ENCODE results near the gene SLC39A1. TPM values are rescaled to one million over a fixed set of nuclear protein-coding genes. Genes with fewer than 3 reads are reported as not detected.

Gene SLC39A1
- total and polyA plus RNA-seq, 3 donors from 2014 or later: 46.5 to 62.5 (median 54.5) TPM

GRCh38 chr1:153946622-153947241, 16.6 kb downstream of the SLC39A1 start, which contains the start of gene DENND4B:
Gene DENND4B, minus strand, starts transcription at chr1:153946718. Its CDS starts 2,344 bp downstream, at chr1:153944374.
- TF ChIP-seq, protein P1, sequence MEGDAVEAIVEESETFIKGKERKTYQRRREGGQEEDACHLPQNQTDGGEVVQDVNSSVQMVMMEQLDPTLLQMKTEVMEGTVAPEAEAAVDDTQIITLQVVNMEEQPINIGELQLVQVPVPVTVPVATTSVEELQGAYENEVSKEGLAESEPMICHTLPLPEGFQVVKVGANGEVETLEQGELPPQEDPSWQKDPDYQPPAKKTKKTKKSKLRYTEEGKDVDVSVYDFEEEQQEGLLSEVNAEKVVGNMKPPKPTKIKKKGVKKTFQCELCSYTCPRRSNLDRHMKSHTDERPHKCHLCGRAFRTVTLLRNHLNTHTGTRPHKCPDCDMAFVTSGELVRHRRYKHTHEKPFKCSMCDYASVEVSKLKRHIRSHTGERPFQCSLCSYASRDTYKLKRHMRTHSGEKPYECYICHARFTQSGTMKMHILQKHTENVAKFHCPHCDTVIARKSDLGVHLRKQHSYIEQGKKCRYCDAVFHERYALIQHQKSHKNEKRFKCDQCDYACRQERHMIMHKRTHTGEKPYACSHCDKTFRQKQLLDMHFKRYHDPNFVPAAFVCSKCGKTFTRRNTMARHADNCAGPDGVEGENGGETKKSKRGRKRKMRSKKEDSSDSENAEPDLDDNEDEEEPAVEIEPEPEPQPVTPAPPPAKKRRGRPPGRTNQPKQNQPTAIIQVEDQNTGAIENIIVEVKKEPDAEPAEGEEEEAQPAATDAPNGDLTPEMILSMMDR (IDR thresholded peaks at IDR 0.05): peak; percentile 89 to 96 (median 89)
- no peak for TF ChIP-seq POLR2A (IDR thresholded peaks at IDR 0.05)
- Histone ChIP-seq H3K36me3 (ENCODE audit: low read depth, missing control alignments) (no peaks in the 10 kb centered on the region), H3K27ac (peak within 1 kb of the TSS; percentile 84 to 98), H3K27me3 (no peaks in the 10 kb centered on the region), H3K9me3 (no peaks in the 10 kb centered on the region), H3K4me3 (peak within 1 kb of the TSS; percentile 65 to 98), H3K4me1 (peaks cover 17% of the 10 kb centered on the region)
- 8 to 19% methylated on average over 6 to 27 of the region's 28 CpGs for WGBS, 2 donors
- DNase-seq: peak; percentile 87
- intact Hi-C loops (cut with DNase I; ENCODE audit: low total_unique reads): loop anchor here (10.0 kb wide), 1 partner anchor 152 kb away; no protein-coding TSS in a partner anchor

DNA sequence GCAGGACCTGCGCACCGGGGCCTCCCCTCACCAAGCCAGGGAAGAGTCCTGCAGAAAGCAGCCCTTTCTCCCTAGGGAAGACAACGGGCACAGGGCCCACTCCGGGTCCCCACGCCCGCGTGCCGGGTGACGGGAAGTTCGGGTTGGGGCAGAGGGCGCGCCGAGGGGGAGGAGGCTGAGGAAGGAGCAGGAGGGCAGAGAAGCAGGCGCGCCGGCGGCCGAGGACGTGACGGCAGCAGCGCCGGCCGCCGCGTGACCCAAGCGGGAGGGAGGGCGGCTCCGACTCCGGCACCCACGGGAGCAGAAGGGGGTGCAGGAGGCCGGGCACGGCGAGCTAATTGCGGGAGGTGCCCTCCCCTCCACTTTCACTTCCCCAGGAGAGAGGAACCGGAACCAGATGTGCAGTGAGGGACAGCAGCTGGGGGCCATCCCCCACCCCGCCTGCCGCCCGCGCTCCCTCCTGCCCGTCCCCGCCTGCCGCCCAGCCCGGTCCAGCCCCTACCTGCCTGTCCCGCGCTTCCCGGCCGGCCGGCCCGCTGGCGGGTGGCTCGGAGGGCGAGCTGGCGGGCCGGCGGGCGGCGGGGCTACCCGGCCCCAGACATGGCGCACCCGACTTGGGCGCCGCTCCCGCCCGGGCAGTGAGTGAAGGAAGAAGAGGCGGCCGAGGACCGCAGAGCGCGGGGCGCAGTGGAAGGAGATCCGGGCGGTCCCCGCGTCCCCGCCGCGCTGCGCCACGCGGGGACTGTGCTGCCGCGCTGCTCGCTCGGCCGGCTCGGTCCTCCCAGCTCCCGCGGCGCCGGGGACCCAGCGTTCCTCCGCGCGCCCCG, 17.3 kb downstream of the SLC39A1 start:
- intact Hi-C loops (cut with DNase I; ENCODE audit: low total_unique reads): loop anchor here (10.0 kb wide), 1 partner anchor 151 kb away; no protein-coding TSS in a partner anchor
- Histone ChIP-seq H3K27ac (peak overlapping the region; percentile 84 to 98), H3K36me3 (ENCODE audit: low read depth, missing control alignments) (no peaks in the 10 kb centered on the region), H3K4me3 (peak overlapping the region; percentile 65 to 98), H3K4me1 (peaks cover 17% of the 10 kb centered on the region), H3K27me3 (no peaks in the 10 kb centered on the region), H3K9me3 (no peaks in the 10 kb centered on the region)
- DNase-seq: peak; percentile 83
- no peak for TF ChIP-seq POLR2A (IDR thresholded peaks at IDR 0.05)
- TF ChIP-seq, protein P1 (IDR thresholded peaks at IDR 0.05): no peak
- 0 to 1% methylated on average over 5 to 93 of the region's 95 CpGs for WGBS, 2 donors

DNA sequence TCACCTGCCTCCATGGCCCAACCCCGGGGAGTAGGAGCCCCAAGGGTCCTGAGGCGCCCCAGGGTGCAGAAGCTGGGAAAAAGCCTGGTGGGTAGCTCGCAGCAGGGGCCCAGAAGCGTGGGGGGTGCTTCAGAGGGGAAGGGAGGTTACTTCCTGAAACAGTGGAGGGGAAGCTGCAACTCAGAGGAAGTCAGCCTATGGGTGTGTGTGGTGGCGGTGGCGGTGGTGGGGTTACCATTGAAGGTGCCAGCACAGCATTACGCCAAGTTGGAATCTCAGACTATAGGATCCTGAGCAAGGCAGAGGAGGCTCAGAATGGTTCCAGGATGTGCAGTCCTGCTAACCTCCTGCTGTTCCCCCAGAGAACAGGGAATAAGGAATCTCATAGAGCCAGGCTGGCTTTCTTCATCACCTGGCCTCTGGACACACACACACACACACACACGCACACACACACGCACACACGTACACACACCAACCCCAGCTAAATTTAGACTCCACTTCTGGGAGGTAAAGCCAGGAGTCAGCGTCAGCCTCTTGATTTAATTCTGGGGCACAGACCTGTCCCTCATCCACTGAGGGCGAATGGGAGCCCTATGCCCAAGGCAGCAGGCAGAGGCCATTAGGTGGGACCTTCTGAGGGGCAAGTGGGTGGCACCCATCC, 18.1 kb downstream of the SLC39A1 start:
- H3K4me1 ChIP-seq: peaks cover 17% of the 10 kb centered on the region
- peak; percentile 36 for DNase-seq
- peak overlapping the region; percentile 65 to 98 for H3K4me3 ChIP-seq
- WGBS, 2 donors: 23 to 34% methylated on average over 6 to 12 of the region's 12 CpGs
- H3K36me3 ChIP-seq (ENCODE audit: low read depth, missing control alignments): no peaks in the 10 kb centered on the region
- intact Hi-C loops (cut with DNase I; ENCODE audit: low total_unique reads): loop anchor here (10.0 kb wide), 1 partner anchor 150 kb away; no protein-coding TSS in a partner anchor
- TF ChIP-seq, protein P1 (IDR thresholded peaks at IDR 0.05): no peak
- no peak for TF ChIP-seq POLR2A (IDR thresholded peaks at IDR 0.05)
- peak overlapping the region; percentile 84 to 98 for H3K27ac ChIP-seq
- H3K27me3 ChIP-seq: no peaks in the 10 kb centered on the region
- H3K9me3 ChIP-seq: no peaks in the 10 kb centered on the region

GRCh38 chr1:153944827-153945117, 18.6 kb downstream of the SLC39A1 start:
- Histone ChIP-seq H3K4me1 (peaks cover 17% of the 10 kb centered on the region), H3K36me3 (ENCODE audit: low read depth, missing control alignments) (no peaks in the 10 kb centered on the region), H3K9me3 (no peaks in the 10 kb centered on the region), H3K4me3 (peak overlapping the region in 1 of 2 donors; percentile 65), H3K27ac (peak overlapping the region; percentile 84 to 98), H3K27me3 (no peaks in the 10 kb centered on the region)
- intact Hi-C loops (cut with DNase I; ENCODE audit: low total_unique reads): loop anchor here (10.0 kb wide), 1 partner anchor 150 kb away; no protein-coding TSS in a partner anchor
- 66 to 88% methylated on average over 2 to 3 of the region's 3 CpGs for WGBS, 2 donors
- DNase-seq: no peak
- TF ChIP-seq POLR2A (IDR thresholded peaks at IDR 0.05): no peak
- TF ChIP-seq, protein P1 (IDR thresholded peaks at IDR 0.05): no peak

Measured in testis (tissue), 3 donors.